CD1c-positive myeloid dendritic cell (primary cell): ENCODE measurements around the gene FAF1.
"Not testable (repeated sequence)": the region's sequence is repeated elsewhere in the genome, so short reads cannot be mapped to it uniquely, and the experiment has no call there.

ENCODE experiments used
- DNase-seq: peaks from one replicate; pipeline ENCODE4 v3.0.0-alpha.2; 2016; ENCODE audit errors: extremely low spot score

The FAF1 gene

DNA sequence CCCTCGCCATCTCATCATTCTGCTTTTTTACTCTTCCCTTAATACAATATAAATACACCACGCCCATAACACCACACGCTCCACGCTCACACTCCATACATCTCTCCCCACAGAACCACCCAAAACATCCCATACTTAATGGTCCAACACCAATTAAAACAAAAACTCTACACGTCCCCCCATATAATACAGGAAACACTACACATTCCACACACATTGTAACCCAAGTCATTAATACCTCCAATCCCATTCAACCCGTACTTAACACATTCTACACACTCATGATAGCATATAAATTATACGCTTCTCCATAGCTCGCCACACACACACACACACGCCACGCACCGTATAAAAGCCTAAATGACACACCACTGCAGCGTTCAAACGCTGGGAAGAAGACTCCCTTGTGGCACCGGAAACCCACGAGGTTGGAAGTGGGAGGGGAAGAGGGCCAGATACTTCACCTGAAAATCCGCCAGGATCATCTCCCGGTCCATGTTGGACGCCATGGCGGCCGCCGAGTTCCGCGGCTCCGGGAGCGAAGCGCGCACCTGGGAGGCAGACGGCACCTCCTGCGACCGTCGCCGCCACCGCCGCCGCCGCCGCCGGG lies 659 bp downstream of the FAF1 start:
- peak; percentile 38 for DNase-seq

DNA sequence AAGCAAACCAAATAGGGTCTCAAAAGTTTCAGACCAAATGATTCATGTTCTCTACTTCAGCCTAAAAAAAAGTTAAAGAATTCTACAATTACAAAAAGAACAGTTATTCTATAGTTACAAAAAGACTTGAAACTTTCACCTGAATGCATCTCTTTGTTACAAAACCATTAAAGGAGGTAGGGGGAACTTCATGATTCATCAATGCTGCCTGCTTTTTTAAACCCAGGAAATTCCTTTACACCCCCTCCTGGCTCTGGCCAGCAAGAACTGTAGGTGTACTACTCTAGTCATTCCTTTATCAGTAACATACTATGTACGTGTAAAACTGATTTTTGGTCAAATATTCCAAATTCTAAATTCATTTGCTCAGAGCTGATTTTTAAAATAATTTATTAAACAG lies 5.0 kb downstream of the FAF1 start:
- no peak for DNase-seq

DNA sequence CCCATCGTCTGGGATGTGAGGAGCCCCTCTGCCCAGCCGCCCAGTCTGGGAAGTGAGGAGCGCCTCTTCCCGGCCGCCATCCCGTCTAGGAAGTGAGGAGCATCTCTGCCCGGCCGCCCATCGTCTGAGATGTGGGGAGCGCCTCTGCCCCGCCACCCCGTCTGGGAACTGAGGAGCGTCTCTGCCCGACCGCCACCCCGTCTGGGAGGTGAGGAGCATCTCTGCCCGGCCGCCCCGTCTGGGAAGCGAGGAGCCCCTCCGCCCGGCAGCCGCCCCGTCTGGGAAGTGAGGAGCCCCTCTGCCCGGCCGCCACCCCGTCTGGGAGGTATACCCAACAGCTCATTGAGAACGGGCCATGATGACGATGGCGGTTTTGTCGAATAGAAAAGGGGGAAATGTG lies 7.5 kb downstream of the FAF1 start:
- DNase-seq, result not testable (repeated sequence)

DNA sequence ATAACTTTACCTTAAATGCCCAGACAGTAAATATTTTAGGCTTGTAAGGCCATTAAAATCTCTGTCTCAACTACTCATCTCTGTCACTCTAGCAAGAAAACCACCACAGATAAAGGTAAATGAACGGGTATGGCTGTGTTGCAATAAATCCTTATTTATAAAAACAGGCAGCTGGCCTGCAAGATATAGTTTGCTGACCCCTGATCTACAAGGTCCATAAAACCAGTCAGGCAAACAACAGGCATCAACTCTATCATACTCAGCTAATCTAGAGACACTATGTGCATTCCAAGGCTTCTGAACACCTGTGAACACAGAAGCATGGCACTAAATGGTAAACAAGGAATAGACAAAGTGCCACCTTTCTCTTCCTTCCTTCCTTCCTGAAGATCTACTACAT lies 9.7 kb downstream of the FAF1 start:
- DNase-seq, result no peak

DNA sequence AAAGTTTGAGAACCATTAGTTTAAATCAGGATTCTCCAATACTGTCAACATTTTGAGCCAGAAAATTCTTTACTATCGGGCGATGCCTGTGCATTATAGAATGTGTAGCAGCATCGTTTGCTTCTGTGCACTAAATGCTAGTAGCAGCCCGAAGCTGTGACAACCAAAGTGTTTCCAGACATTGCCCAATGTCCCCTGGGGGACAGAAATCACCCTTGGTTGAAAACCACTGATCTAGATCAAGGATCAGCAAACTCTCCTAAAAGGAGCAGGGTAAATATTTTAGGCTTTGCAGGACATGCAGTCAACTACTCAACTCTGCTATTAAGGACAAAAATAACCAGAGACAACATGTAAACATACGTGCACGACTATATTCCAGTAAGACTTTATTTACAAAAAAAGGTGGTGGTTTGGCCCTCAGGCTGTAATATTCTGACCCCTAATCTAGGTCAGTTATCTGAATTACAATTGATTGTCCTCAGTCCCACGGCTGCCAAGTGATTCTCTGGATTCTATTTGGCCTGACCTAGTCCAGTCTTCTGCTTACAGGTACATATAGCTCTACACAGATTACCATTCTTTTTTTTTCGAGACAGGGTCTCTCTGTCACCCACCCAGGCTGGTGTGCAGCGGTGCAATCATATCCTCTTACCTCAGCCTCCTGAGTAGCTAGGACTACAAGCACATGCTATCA lies 10.6 kb downstream of the FAF1 start:
- no peak for DNase-seq

DNA sequence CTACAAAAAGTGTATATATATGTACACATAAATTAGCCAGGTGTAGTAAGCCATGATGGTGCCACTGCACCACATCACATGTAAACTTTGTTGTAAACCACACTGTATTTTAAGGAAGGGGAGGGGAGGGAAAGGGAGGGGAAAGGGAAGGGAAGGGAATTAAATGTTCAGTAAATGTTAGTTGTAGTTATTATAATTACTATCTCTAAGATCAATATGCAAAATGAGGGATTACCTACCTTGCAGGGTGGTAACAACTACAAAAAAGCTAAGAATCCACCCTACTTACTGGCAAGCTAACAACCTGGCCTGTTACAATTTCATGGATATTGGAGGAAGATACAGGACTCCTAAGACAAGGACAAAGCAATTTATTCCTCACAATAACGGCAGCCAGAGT lies 17.7 kb downstream of the FAF1 start:
- DNase-seq, result no peak

DNA sequence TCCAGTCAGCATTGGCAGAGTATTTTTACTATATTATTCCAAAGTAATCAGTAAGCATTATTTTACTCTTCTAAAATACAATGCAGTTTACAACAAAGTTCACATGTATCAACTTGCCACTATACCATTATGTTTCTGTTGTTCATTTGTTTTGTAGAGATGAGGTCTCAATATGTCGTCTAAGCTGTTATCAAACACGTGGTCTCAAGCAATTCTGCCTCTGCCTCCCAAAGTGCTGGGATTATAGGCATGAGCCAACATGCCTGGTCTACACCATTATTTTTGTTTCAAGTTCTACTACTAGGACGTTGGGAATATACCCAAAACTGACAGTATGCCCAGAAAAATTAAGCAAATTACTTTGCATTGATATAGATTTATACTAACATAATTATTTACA lies 19.8 kb downstream of the FAF1 start:
- no peak for DNase-seq

DNA sequence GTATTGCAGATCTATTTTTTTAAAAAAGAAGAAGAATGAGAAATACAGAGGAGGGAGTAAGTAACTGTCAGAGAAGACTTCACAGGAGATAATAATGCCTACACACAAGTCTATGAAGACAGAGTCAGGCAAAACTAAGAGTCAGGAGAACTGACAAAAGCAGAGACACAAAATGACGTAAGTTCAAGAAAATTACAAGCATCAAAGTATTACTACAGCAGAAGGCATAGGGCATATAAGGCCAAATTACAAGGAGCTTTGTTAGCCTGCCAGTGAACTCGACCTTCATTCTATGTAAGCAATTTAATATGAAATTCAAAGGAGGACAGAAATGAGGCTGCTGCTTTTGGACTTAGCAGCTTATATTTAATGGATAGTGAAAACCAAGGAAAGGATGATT lies 23.7 kb downstream of the FAF1 start:
- no peak for DNase-seq

DNA sequence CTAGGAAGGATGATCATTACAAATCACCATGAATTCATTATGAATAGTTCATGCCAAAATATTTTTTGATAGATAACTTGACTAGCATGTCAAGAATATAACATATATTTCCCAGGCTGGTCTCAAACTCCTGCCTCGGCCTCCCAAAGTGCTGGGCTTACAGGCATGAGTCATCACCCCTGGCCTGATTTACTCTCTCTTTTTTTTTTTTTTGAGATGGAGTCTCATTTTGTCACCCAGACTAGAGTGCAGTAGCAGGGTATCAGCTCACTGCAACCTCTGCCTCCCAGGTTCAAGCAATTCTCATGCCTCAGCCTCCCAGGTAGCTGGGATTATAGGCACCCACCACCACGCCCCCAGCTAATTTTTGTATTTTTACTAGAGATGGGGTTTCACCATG lies 24.8 kb downstream of the FAF1 start:
- not testable (repeated sequence) for DNase-seq

DNA sequence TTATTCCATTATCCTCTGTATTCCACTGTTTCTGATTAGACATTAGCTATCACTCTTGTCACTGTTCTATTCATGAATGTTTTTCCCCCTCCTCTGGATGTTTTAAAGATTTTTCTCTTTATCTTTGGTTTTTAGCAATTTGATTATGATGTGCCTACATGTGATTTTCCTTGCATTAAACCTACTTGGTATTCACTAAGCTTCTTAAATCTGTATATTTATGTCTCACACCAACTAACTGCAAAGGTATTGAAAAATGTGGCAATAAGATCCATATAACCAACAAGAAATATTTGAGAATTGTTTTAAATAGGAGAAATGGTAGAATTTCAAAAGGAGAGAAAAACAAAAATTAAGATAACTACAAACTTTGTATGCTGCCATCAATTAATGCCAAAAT lies 25.2 kb downstream of the FAF1 start:
- DNase-seq, result no peak

DNA sequence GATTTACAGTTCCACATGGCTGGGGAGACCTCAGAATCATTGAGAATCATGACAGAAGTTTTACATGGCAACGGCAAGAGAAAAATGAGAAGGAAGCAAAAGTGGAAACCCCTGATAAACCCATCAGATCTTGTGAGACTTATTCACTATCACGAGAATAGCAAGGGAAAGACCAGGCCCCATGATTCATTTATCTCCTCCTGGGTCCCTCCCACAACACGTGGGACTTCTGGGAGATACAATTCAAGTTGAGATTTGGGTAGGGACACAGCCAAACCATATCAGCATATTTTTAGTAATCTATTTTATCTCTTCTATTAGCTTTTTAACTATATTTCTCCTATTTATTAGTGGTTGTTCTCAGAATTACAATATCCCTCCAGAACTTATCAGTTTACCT lies 26.3 kb downstream of the FAF1 start:
- DNase-seq, result not testable (repeated sequence)

DNA sequence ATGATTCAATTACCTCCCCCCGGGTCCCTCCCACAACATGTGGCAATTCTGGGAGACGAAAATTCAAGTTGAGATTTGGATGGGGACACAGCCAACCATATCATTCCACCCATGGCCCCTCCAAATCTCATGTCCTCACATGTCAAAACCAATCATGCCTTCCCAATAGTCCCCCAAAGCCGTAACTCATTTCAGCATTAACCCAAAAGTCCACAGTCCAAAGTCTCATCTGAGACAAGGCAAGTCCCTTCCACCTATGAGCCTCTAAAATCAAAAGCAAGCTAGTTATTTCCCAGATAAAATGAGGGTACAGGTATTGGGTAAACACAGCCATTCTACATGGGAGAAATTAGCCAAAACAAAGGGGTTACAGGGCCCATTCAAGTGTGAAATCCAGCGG lies 28.0 kb downstream of the FAF1 start:
- not testable (repeated sequence) for DNase-seq

DNA sequence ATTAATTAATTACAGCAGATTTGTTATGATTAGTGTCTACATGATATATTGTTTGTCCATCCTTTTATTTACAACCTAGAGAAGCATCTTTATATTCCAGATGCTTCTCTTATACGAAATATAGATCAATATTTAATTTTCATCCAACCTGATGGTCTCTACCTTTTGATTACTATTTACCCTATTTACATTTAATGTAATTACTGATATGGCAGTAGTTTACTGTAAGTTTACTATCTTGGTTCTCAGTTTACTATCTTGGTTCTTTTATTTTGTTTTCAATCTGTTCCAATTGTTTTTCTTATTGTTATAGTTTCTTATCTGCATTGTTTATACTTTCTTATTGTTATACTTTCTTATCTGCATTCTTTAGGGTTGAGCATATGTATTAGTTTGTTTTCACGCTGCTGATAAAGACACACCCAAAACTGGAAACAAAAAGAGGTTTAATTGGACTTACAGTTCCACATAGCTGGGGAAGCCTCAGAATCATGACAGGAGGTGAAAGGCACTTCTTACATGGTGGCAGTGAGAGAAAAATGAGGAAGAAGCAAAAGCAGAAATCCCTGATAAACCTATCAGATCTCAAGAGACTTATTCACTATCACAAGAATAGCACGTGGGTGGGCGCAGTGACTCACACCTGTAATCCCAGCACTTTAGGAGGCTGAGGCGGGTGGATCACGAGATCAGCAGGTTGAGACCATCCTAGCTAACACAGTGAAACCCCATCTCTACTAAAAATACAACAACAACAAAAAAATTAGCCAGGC lies 28.9 kb downstream of the FAF1 start:
- peak; percentile 78 for DNase-seq

DNA sequence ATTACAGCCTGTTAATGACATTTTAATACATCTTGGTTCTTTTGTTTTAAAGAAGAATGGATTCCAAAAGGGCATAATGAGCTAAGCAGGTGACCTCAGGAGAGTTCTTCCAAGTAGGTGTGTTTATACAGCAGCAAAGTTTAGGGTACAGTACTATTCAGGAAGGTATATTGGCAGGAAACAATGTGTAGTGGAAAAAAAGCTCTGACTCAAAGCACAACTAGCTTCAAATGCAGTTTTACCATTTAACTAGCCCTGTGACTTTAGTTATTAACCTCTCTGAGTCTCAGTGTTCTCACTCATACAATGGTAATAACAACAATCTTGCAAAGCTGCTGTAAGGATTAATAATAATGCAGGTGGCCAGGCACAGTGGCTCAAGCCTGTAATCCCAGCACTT lies 29.9 kb downstream of the FAF1 start:
- no peak for DNase-seq

DNA sequence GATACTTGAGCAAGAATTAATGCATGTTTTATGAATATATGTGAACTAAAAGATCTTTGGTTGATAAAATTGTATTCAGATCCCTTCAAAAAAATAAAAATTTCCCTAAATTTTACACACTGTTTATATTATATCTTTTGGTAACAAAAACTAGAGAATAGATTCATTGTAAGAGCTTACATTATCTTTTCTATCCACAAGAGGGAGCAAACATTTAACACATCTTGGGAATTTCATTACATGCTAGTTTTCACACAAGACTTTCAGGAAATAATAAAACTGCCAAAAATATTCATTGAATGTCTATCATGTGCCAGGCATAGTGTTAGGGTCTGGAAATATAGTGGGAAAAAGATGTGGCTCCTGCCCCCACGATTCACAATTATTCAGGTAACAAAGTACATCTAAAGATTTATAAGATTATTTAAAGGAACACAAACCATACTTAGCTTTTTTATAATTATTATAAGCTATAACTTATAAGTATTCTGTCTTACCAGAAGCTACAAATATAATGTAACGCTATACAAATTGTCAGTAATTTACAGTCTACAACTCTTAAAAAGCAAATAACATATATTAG lies 30.6 kb downstream of the FAF1 start:
- peak; percentile 52 for DNase-seq

DNA sequence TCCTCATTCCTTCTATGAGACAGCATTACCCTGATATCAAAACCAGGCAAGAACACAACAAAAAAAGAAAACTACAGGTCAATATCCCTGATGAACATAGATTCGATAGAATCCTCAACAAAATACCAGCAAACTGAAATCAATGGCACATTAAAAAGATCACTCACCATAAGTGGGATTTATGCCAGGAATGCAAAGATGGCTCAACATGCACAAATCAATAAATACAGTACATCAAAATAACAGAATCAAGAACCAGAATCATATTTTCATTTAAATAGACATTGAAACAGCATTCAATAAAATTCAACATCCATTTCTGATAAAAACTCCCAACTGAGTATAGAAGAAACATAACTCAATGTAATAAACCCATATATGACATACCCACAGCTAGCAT lies 36.5 kb downstream of the FAF1 start:
- no peak for DNase-seq

DNA sequence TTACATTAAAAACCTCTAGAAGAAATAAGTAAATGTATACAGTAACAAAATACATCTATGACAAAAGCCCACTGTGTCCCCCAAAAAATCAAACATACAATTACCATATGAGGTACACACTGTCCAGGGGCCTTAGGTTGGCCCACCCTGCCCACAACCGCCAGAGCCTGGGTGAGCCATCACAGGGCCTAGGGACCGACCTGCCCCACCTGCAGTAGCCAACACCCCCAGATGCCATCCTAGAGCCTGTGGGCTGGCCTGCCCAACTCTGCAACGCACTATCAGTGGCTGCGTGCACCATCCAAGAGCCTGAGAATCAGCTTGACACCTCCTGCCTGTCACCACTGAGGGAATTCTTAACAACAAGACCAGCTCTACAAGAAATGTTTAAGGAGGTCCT lies 39.0 kb downstream of the FAF1 start:
- no peak for DNase-seq

DNA sequence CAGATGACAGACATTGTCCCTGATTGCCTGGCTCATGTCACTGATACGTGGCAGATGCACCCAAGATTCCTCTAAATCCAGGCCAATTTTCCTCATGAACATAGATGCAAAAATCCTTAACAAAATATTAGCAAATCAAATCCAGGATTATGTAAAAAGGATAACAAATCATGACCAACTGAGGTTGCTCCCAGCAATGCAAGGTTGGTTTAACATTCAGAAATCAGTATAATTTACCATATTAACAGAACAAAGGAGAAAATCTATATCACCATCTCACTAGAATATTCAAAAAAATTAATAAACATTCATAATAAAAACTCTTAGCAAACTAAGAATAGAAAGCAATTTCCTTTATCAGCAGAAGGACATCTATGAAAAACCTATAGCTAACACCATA lies 39.7 kb downstream of the FAF1 start:
- DNase-seq, result no peak

DNA sequence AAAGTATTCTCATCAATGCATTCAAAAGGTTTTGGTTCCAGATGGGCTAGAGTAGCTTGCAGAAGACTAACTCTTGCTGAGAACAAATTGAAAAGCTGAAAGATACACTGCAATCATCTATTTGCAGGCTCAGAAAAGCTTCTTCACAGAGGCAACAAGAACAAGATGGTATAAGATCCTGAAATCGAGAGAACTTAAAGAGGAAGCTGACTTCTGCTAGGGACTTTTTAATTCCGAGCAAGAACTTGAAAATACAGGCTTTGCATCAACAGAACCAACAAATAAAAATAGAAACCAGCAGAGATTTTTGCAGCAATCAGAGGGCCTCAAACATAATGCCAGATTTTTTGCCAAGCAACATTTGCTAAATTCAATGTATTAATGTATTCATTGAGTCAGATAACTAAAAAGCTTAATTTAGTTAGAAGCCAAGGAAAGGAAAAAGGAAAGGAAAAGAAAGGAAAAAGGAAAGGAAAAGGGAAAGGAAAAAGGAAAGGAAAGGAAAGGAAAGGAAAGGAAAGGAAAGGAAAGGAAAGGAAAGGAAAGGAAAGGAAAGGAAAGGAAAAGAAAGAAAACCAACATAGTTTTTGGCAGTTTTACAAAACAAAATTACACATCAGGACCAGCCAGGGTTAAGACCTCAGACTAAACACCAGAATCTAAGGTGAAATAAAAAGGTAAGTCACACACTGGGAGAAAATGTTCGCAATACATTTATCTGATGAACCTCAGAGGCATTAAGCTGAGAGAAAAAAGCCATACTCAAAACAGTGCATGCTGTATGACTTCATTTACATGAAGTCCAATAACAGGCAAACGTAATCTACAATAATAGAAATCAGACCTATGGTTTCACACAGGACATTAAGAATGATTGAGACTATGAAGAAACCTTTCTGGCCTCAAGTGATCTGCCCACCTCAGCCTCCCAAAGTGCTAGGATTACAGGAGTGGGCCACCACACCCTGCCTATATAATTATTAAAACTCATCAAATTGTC lies 42.6 kb downstream of the FAF1 start:
- peak; percentile 2 for DNase-seq

DNA sequence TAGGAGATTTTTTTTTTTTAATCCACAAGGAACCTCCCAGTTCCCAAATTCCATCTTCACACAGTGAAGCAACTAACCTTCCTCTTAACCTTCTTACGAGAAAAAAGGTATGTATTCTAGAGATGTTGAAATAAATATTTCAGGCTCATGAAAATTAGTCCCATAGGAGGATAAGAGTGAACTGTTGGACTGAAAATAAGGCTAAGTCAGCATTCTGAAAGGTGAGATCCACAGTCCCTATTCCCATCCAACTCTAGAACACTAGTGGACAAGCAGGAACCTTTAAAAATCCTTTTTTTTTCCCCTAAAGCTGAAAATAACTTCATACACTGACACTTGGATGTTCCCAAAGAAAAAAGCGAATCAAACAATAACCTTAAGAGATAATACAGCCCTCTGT lies 44.4 kb downstream of the FAF1 start:
- DNase-seq, result no peak

DNA sequence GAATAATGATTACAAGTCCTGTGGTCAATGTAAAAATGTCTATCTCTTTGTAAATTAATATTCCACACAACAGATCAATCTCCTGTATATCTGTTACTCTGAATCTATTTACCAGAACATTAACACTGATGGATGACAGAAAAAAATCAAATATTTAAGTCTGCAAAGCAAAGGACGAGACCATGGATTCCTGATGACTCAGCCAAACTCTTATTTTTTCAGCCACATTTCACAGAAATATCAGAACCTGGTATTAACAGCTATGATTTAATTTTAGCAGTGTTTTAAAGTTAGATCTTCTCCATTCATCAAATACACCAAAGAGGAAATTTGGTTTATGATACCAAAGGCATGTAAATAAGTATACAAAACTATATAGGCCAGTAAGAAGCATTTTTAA lies 46.1 kb downstream of the FAF1 start:
- DNase-seq, result no peak

DNA sequence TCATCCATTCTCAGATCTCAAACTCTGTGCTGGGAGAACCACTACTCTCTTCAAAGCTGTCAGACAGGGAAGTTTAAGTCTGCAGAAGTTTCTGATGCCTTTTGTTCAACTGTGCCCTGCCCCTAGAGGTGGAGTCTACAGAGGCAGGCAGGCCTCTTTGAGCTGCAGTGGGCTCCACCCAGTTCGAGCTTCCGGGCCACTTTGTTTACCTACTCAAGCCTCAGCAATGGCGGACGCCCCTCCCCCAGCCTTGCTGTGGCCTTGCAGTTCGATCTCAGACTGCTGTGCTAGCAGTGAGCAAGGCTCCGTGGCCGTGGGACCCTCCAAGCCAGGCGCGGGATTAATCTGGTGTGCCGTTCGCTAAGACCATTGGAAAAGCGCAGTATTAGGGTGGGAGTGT lies 49.7 kb downstream of the FAF1 start:
- DNase-seq, result not testable (repeated sequence)
